Midbrain (tissue), 1 donor: ENCODE data around the gene GNG14.
"Not testable (repeated sequence)": the region's sequence is repeated elsewhere in the genome, so short reads cannot be mapped to it uniquely, and the experiment has no call there.

Experiments used
- DNase-seq: peaks from one replicate; lab custom pipeline; 2025; lab: John Stamatoyannopoulos, UW

GNG14 gene

GRCh38 chr19:12687496-12688196 is at the start of gene GNG14:
GNG14 (plus strand) TSS chr19:12687998; CDS start chr19:12688049, 51 bp downstream.
- no peak for DNase-seq

- DNase-seq = no peak
Measured at GRCh38 chr19:12638611-12639182, 49.1 kb upstream of the GNG14 start.

GRCh38 chr19:12639901-12640613 is 47.7 kb upstream of the GNG14 start:
- DNase-seq = peak; percentile 64

GRCh38 chr19:12641456-12641855 is 46.3 kb upstream of the GNG14 start:
- DNase-seq = no peak

- no peak for DNase-seq
Measured at GRCh38 chr19:12642506-12642905, 45.3 kb upstream of the GNG14 start.

GRCh38 chr19:12643716-12644115 is 44.1 kb upstream of the GNG14 start:
- not testable (repeated sequence) for DNase-seq

GRCh38 chr19:12646551-12646950 is 41.2 kb upstream of the GNG14 start:
- DNase-seq = no peak

- no peak for DNase-seq
Measured at GRCh38 chr19:12647047-12647446, 40.8 kb upstream of the GNG14 start.

GRCh38 chr19:12647490-12648071 is 40.2 kb upstream of the GNG14 start:
- DNase-seq = no peak

GRCh38 chr19:12648088-12648487 is 39.7 kb upstream of the GNG14 start:
- DNase-seq = no peak

GRCh38 chr19:12649941-12650340 is 37.9 kb upstream of the GNG14 start:
- no peak for DNase-seq

- DNase-seq = no peak
Measured at GRCh38 chr19:12652219-12652618, 35.6 kb upstream of the GNG14 start.

- no peak for DNase-seq
Measured at GRCh38 chr19:12655546-12655945, 32.3 kb upstream of the GNG14 start.

- DNase-seq = no peak
Measured at GRCh38 chr19:12656899-12657571, 30.8 kb upstream of the GNG14 start.

- no peak for DNase-seq
Measured at GRCh38 chr19:12657966-12658365, 29.8 kb upstream of the GNG14 start.

- DNase-seq = peak; percentile 25
Measured at GRCh38 chr19:12660980-12661379, 26.8 kb upstream of the GNG14 start.

- DNase-seq = no peak
Measured at GRCh38 chr19:12664406-12665280, 23.2 kb upstream of the GNG14 start.

GRCh38 chr19:12665281-12665573 is 22.6 kb upstream of the GNG14 start:
- peak; percentile 26 for DNase-seq

GRCh38 chr19:12665671-12666264 is 22.0 kb upstream of the GNG14 start:
- DNase-seq = no peak

GRCh38 chr19:12666265-12667048 is 21.3 kb upstream of the GNG14 start, which contains the start of the genes MAN2B1 and WDR83:
MAN2B1 (minus strand) TSS chr19:12666742; CDS start chr19:12666701, 41 bp downstream.
WDR83 (plus strand) TSS chr19:12666807; CDS start chr19:12669791, 2,984 bp downstream.
- DNase-seq = peak; percentile 84
